M059J (cell line): ENCODE results near the gene DCAF4L1. TPM values are rescaled to one million over a fixed set of nuclear protein-coding genes. Genes with fewer than 3 reads are reported as not detected.

Source experiments
- DNase-seq: peaks from one replicate; pipeline ENCODE4 v3.0.0-alpha.2; 2012; ENCODE audit warnings: low read depth
- total RNA-seq: library from RNA; depleted of rRNA; stranded (reverse); fragments of >200 nt; shearing (Covaris generic); gene quantifications from 2 replicates; pipeline ENCODE4 v1.2.3, GENCODE V29; 2014; rRNA removed

DCAF4L1 gene
- total RNA-seq, 1 experiment from 2014 or later: not detected

- DNase-seq: peak; percentile 95
These were observed 9.0 kb downstream of the DCAF4L1 start, which contains the start of gene SLC30A9 for GRCh38 chr4:41990365-41991111. TSS of gene SLC30A9 (plus strand) at chr4:41990530. CDS start at chr4:41990652, 122 bp downstream.

- peak; percentile 19 for DNase-seq
These were observed 10.6 kb downstream of the DCAF4L1 start for GRCh38 chr4:41991916-41992767.

GRCh38 chr4:41992967-41993857 is 11.7 kb downstream of the DCAF4L1 start:
- DNase-seq: no peak

GRCh38 chr4:41994461-41994985 is 13.0 kb downstream of the DCAF4L1 start:
- no peak for DNase-seq

GRCh38 chr4:41998019-41998418 is 16.5 kb downstream of the DCAF4L1 start:
- DNase-seq: no peak

- DNase-seq: no peak
These were observed 17.8 kb downstream of the DCAF4L1 start for GRCh38 chr4:41999321-41999720.

GRCh38 chr4:42008011-42008786 is 26.6 kb downstream of the DCAF4L1 start:
- DNase-seq: no peak

GRCh38 chr4:42015438-42015837 is 33.9 kb downstream of the DCAF4L1 start:
- no peak for DNase-seq

- DNase-seq: peak; percentile 16
These were observed 36.9 kb downstream of the DCAF4L1 start for GRCh38 chr4:42018451-42018850.

Other genes with a start within 250 kb of the DCAF4L1 start
- gene PHOX2B, start 233.0 kb upstream of the DCAF4L1 start, total RNA-seq: not detected in 2 replicates
- gene TMEM33, start 46.3 kb upstream of the DCAF4L1 start, total RNA-seq: 99.4 and 112 TPM in 2 replicates
- gene SLC30A9, start 8.8 kb downstream of the DCAF4L1 start, total RNA-seq: 51.8 and 66.9 TPM in 2 replicates
- 0.12 and 0.17 TPM in 2 replicates for gene BEND4, start 170.9 kb downstream of the DCAF4L1 start, total RNA-seq